Stimulated activated CD4-positive, alpha-beta T cell treated with anti-CD3 and anti-CD28 coated beads, Interleukin-12 subunit alpha, Interleukin-12 subunit beta, amount 100 ng/mL, for 24 hours (primary cell): ENCODE measurements around the gene C10orf105.

Experiments used
- DNase-seq, 2 experiments: peaks; one replicate each; pipeline ENCODE4 v3.0.0-alpha.2; 2020; ENCODE audit warnings: low read depth in 2 of 2

The C10orf105 gene

DNA sequence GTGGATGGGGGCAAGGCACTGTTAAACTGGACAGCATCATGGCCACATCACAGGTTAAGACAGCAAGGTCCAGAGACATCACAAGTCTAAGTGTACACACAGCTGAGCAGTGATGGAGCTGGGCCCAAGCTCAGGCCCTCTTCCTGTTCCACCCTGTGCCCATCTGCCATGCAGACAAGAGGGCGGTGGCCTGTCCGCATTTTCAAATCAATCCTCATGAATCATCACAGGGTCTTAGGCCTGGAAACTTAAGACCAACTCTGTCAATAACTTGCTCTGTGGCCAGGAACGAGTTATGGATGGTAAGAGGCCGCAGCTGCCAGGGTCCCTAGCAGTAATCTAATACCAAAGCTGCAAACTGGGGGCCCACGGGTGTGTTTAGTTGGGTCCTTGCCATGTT is 3.2 kb downstream of the C10orf105 start:
- no peak for DNase-seq

DNA sequence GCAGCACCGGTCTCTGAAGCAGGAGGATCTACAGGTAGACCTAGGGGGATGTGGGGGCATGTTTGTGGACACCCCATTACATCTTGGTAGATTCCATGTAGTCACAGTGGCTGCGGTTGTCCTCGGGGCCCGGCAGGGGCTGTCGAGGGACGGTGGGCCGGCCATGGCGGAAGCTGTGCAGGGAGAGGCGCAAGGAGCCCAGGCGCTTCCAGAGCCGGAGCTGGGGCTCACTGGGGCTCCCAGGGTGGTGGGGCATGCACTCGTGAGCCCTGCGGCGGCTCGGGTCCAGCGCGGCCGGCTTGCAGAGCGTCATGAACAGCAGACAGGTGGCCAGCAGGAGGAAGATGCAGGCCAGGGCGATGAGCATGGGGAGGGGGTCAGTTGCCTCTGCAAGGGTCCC is 3.7 kb downstream of the C10orf105 start:
- no peak for DNase-seq

GRCh38 chr10:71715026-71715425 is 4.6 kb downstream of the C10orf105 start:
- DNase-seq, result no peak

GRCh38 chr10:71714592-71714991 is 5.0 kb downstream of the C10orf105 start:
- DNase-seq, result no peak

GRCh38 chr10:71714031-71714410 is 5.6 kb downstream of the C10orf105 start:
- DNase-seq, result no peak

DNA sequence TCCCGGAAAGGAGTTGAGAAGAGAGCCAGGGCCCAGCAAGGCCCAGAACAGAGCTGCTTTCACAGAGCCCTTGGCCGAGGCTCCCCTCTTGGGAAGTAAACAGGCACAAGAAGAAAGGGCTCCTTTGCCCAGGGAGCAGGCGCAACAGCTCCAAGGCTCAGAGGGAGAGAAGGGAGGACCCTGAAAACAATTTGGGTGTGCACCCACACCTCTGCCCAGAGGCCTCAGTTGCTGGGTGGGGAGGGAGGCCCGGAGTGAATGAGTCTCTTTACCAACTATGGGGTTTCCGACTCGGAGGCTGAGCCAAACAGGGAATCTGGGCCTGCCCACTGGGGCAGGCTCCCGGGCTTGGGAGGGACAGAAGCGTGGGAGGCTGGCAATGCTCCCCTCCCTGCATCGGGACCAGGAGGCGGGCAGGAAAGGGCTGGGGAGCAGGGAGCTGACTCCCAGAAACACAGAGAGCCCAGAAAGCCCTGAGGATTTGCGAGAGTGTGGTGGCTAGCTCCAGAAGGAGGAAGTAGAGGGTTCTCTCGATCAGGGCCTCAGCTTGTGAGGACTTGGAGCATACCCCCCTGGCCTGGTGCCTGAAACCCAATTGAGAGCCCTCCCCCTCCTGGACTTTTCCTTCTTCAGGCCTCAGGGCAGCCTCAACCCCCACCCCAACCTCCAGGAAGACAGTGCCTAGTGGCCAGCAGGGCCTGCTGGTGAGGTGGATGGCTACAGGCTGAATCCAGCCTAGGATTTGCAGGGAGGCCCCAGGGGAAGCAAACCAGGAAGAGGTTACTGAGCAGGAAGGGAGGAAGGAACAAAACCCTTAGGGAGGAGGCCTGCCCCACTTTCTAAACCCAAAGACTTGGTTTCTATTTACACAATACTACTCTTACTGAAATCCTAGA is 6.2 kb downstream of the C10orf105 start:
- DNase-seq, result no peak

- DNase-seq, result no peak
Measured at GRCh38 chr10:71712572-71713134, 6.9 kb downstream of the C10orf105 start.

DNA sequence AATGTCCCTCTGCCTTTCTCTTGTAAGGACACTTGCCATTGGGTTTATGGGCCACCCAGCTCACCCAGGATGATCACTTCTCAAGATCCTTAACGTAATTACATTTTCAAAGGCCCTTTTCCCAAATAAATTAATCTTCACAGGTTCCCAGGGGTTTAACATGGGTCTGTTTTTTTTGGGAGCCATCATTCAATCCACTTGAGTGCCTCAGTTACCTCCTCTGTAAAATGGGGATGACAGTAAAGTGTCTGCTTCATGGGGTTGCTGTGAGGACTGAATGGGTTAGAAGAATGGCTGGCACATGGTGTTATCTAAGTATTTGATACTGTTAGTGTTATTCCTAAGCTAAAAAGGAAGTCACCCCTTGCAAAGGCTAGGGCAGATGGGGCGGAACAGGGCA is 7.4 kb downstream of the C10orf105 start:
- no peak for DNase-seq

GRCh38 chr10:71711052-71711623 is 8.4 kb downstream of the C10orf105 start:
- DNase-seq, result no peak

DNA sequence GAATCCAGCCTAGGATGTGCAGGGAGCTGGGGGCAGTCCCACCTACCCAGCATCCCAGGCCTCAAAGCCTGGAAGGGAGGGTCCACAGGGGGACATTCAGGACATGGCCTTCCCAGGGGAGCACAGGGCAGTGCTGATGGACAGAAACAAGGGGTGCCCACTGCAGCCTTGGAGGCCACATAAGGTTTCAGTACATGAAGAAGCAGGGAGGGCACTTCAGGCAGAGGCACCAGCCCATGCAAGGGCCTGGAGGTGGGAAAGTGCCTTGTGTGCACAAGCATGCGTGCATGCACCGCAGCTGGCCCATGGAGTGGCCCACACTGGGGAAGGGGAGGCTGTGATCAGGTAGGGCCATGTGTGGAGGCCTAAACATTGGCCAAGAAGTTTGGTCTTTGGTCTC is 9.1 kb downstream of the C10orf105 start:
- DNase-seq, result no peak

- no peak for DNase-seq
Measured at GRCh38 chr10:71708897-71709882, 10.4 kb downstream of the C10orf105 start.

DNA sequence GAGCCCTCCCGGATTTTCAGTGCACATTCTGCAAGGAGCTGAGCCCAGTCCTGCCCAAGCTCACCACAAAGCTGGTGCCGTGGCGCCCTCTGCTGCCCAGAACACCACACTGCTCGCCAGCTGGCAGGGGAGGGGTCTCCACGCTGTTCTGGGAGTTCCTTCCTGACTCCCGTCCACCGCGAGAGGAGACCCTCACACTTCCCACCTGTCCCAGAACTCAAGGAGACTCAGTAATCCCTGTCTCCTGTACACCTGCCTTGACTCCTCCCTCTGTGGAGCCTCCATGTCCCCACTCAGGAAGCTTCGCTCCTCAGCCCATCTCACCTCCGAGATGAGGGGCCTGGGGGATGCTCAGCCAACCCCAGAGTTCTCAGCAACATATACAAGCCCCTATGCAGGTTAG is 11.3 kb downstream of the C10orf105 start:
- peak in 1 of 2 experiments; percentile 59 for DNase-seq

- no peak for DNase-seq
Measured at GRCh38 chr10:71707240-71707789, 12.3 kb downstream of the C10orf105 start.

GRCh38 chr10:71706216-71707121 is 13.1 kb downstream of the C10orf105 start:
- no peak for DNase-seq

- DNase-seq, result no peak
Measured at GRCh38 chr10:71705582-71705981, 14.0 kb downstream of the C10orf105 start.

GRCh38 chr10:71704816-71705215 is 14.8 kb downstream of the C10orf105 start:
- DNase-seq, result no peak

DNA sequence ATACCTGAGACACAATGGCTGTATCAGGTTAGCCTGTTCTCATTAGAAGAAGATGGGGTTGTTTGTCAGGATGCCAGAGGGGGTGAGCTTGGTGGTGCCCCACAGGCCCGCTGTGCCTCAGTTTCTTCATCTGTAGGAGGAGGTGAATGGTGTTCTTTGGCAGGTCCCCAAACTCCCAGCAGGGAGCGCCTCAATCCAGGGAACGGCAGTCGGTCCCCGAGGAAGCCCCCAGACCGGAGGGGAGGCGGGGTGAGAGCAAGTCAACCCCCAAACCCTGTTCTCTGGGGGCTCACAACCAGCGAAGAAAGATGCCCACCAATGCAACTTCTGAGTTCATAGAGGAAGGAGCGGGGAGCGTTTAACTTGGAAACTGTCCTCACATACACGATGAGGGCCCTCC is 16.0 kb downstream of the C10orf105 start:
- no peak for DNase-seq

DNA sequence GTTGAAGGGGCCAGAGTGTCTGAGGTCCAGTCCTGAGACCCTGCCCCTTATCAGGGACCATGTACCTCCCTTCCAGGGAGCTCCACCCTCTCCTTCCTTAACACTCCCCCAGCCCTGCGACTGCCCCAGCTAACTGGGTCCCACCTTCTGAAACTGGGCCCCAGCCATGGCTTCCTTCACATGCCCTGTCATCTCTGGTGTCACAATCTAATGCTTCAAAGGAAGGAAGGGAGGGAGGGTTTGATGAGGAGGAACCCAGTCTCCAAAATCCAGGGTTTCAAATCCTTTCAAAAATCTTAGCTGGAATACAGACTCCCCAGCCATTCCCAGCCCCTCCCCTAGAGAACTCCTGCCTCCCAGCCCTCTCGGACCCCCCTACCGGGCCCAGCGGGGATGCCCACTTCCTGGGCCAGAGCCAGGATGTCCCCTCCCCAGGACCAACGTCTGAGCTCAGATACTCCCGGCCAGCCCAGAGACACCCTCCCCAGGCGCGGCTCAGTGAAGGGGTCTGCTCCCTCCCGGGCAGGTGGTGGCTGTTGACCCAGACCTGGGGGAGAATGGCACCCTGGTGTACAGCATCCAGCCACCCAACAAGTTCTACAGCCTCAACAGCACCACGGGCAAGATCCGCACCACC is 18.0 kb downstream of the C10orf105 start:
- DNase-seq, result no peak

GRCh38 chr10:71700731-71701368 is 18.7 kb downstream of the C10orf105 start:
- DNase-seq, result no peak
